Uterus (tissue), 4 donors: Measurements from ENCODE around the gene GYS1. TPM values are rescaled to one million over a fixed set of nuclear protein-coding genes. Genes with fewer than 3 reads are reported as not detected.

Experiments used
- DNase-seq, 2 donors: peaks; one replicate each; pipeline ENCODE4 v3.0.0-alpha.2; 2019 to 2020
- H3K27ac ChIP-seq, 2 donors: fragments of 200-600 bp; sonication (generic); 1 replicate in 1 of 2; 2 replicates in 1 of 2; pipeline ENCODE4 v1.5.1; 2016 to 2018
- H3K27me3 ChIP-seq, 2 donors: fragments of 200-600 bp; sonication (generic); one replicate each; pipeline ENCODE4 v1.5.1; 2018 to 2019; ENCODE audit warnings: control low read depth in 1 of 2
- H3K36me3 ChIP-seq, 2 donors: fragments of 200-600 bp; sonication (generic); one replicate each; pipeline ENCODE4 v1.5.1; 2019; ENCODE audit warnings: control low read depth in 1 of 2
- H3K4me1 ChIP-seq, 2 donors: fragments of 200-600 bp; sonication (generic); one replicate each; pipeline ENCODE4 v1.5.1; 2018 to 2019; ENCODE audit warnings: control low read depth in 1 of 2
- H3K4me3 ChIP-seq, 2 donors: fragments of 200-600 bp; sonication (generic); 1 replicate in 1 of 2; 2 replicates in 1 of 2; pipeline ENCODE4 v1.5.1; 2018 to 2019; ENCODE audit warnings: mild to moderate bottlenecking in 1 of 2
- H3K9me3 ChIP-seq, 2 donors: fragments of 200-600 bp; sonication (generic); one replicate each; pipeline ENCODE4 v1.5.1; 2019; ENCODE audit warnings: control low read depth in 1 of 2
- CTCF ChIP-seq, 4 experiments: fragments of 200-600 bp in 2 of 4; fragments of 450-650 bp in 2 of 4; sonication (generic) in 2 of 4; IDR thresholded peaks; one replicate each; pipeline ENCODE4 v1.5.1; 2016 to 2019; ENCODE audit warnings: antibody characterized with exemption in 4 of 4, mild to moderate bottlenecking in 2 of 4, moderate library complexity in 1 of 4
- POLR2A ChIP-seq, 2 donors: fragments of 450-650 bp; IDR thresholded peaks; one replicate each; pipeline ENCODE4 v1.6.1; 2016; ENCODE audit warnings: antibody characterized with exemption in 2 of 2, mild to moderate bottlenecking in 1 of 2, moderate library complexity in 1 of 2
- intact Hi-C: fragments of 100-400 bp; cut with DNase I; formaldehyde crosslinking; loops from one replicate; pipeline ENCODE4 v1.15.1; 2023; ENCODE audit warnings: low total_unique reads
- total RNA-seq, 4 donors: library from RNA; depleted of rRNA in 3 of 4; stranded (reverse); fragments of >200 nt in 3 of 4; gene quantifications; one replicate each; pipeline versions ENCODE4 v1.1.0 to v1.2.4, GENCODE V29; 2014 to 2023
- donor health status: DM: yes; HTN: yes; CAD: no.

GYS1 gene
- total RNA-seq, 4 donors from 2014 or later = 4.9 to 39.8 (median 16.6) TPM

GRCh38 chr19:48967346-48968178 is 25.5 kb downstream of the GYS1 start:
- H3K4me3 ChIP-seq = no peak overlapping the region
- no peaks in the 10 kb centered on the region for H3K9me3 ChIP-seq
- intact Hi-C loops = loop anchor here (10.0 kb wide), 1 partner anchor 73 kb away; the partner anchor contains the start of gene TULP2
- H3K27ac ChIP-seq = peak overlapping the region; percentile 4 to 99
- H3K36me3 ChIP-seq = no peaks in the 10 kb centered on the region
- TF ChIP-seq CTCF (IDR thresholded peaks at IDR 0.05) (no peak), POLR2A (IDR thresholded peaks at IDR 0.05) (no peak)
- peaks cover 0 to 23% of the 10 kb centered on the region in 2 donors for H3K4me1 ChIP-seq
- no peaks in the 10 kb centered on the region for H3K27me3 ChIP-seq
- no peak for DNase-seq

- peaks cover 0 to 23% of the 10 kb centered on the region in 2 donors for H3K4me1 ChIP-seq
- no peaks in the 10 kb centered on the region for H3K36me3 ChIP-seq
- intact Hi-C loops = loop anchor here (10.0 kb wide), 1 partner anchor 72 kb away; the partner anchor contains the start of gene TULP2
These were observed 26.4 kb downstream of the GYS1 start for GRCh38 chr19:48966541-48967345.

GRCh38 chr19:48965806-48966540 is 27.1 kb downstream of the GYS1 start:
- intact Hi-C loops = loop anchor here (10.0 kb wide), 1 partner anchor 71 kb away; the partner anchor contains the start of gene TULP2
- Histone ChIP-seq H3K4me3 (peak overlapping the region; percentile 77 to 81), H3K27ac (peak overlapping the region; percentile 97 to 99), H3K4me1 (peaks cover 0 to 23% of the 10 kb centered on the region in 2 donors), H3K27me3 (no peaks in the 10 kb centered on the region), H3K36me3 (no peaks in the 10 kb centered on the region), H3K9me3 (no peaks in the 10 kb centered on the region)
- DNase-seq = peak; percentile 87 to 91
- TF ChIP-seq POLR2A (IDR thresholded peaks at IDR 0.05) (no peak), CTCF (IDR thresholded peaks at IDR 0.05) (no peak)

More at GRCh38 chr19:48966541-48967345, 26.4 kb downstream of the GYS1 start:
- TF ChIP-seq CTCF (IDR thresholded peaks at IDR 0.05) = no peak
- TF ChIP-seq POLR2A (IDR thresholded peaks at IDR 0.05) = no peak
- peak overlapping the region; percentile 97 to 99 for H3K27ac ChIP-seq
- H3K27me3 ChIP-seq = no peaks in the 10 kb centered on the region
- H3K4me3 ChIP-seq = peak overlapping the region; percentile 77 to 81
- DNase-seq = no peak
- H3K9me3 ChIP-seq = no peaks in the 10 kb centered on the region

GRCh38 chr19:48965040-48965805 is 27.9 kb downstream of the GYS1 start, which contains the start of gene FTL:
FTL (plus strand) TSS chr19:48965309; CDS start chr19:48965508, 199 bp downstream.
- TF ChIP-seq POLR2A (IDR thresholded peaks at IDR 0.05) (peak; percentile 99), CTCF (IDR thresholded peaks at IDR 0.05) (peak in 1 of 4 experiments; percentile 27)
- Histone ChIP-seq H3K4me3 (peak within 1 kb of the TSS; percentile 77 to 81), H3K4me1 (peaks cover 0 to 23% of the 10 kb centered on the region in 2 donors), H3K27ac (peak within 1 kb of the TSS; percentile 97 to 99), H3K9me3 (no peaks in the 10 kb centered on the region), H3K36me3 (no peaks in the 10 kb centered on the region), H3K27me3 (no peaks in the 10 kb centered on the region)
- DNase-seq = peak; percentile 98
- intact Hi-C loops = loop anchor here (10.0 kb wide), 1 partner anchor 70 kb away; the partner anchor contains the start of gene TULP2
